Nephron (organoid): Measurements from ENCODE around the gene CFAP20DC.

ENCODE experiments used
- H3K27ac Mint-ChIP-seq, 3 experiments: 2 replicates each; pipeline ENCODE4 v1.8.0; 2020; ENCODE audit warnings: mixed read lengths in 3 of 3, mild to moderate bottlenecking in 2 of 3, moderate library complexity in 1 of 3
- H3K27me3 Mint-ChIP-seq: 2 replicates; pipeline ENCODE4 v1.8.0; 2021; ENCODE audit warnings: low read depth, mild to moderate bottlenecking, moderate library complexity, mixed read lengths
- H3K36me3 Mint-ChIP-seq: 2 replicates; pipeline ENCODE4 v1.8.0; 2020; ENCODE audit warnings: low read depth, mixed read lengths
- H3K4me1 Mint-ChIP-seq: 2 replicates; pipeline ENCODE4 v1.8.0; 2020; ENCODE audit warnings: mixed read lengths
- H3K4me3 Mint-ChIP-seq, 3 experiments: 2 replicates each; pipeline ENCODE4 v1.8.0; 2020; ENCODE audit warnings: mild to moderate bottlenecking in 3 of 3, mixed read lengths in 3 of 3, moderate library complexity in 2 of 3
- H3K9me3 Mint-ChIP-seq: 2 replicates; pipeline ENCODE4 v1.8.0; 2020; ENCODE audit warnings: mixed read lengths
- CTCF ChIP-seq, 3 experiments: fragments of 200-600 bp; sonication (generic); IDR thresholded peaks; one replicate each; pipeline ENCODE4 v1.5.0; 2021; ENCODE audit warnings: antibody characterized with exemption in 3 of 3; ENCODE audit not compliant: unreplicated experiment in 3 of 3

Gene CFAP20DC

GRCh38 chr3:58991623-58992022, 58.2 kb downstream of the CFAP20DC start:
- H3K27me3 Mint-ChIP-seq: no peaks in the 10 kb centered on the region
- H3K27ac Mint-ChIP-seq: no peak overlapping the region
- TF ChIP-seq CTCF (IDR thresholded peaks at IDR 0.05; ENCODE audit: unreplicated experiment in 3 of 3): no peak
- no peaks in the 10 kb centered on the region for H3K4me1 Mint-ChIP-seq
- no peaks in the 10 kb centered on the region for H3K36me3 Mint-ChIP-seq
- H3K9me3 Mint-ChIP-seq: no peaks in the 10 kb centered on the region
- no peak overlapping the region for H3K4me3 Mint-ChIP-seq

GRCh38 chr3:58991026-58991425, 58.8 kb downstream of the CFAP20DC start:
- H3K4me1 Mint-ChIP-seq: no peaks in the 10 kb centered on the region
- no peaks in the 10 kb centered on the region for H3K27me3 Mint-ChIP-seq
- no peaks in the 10 kb centered on the region for H3K36me3 Mint-ChIP-seq
- H3K4me3 Mint-ChIP-seq: no peak overlapping the region
- no peak for TF ChIP-seq CTCF (IDR thresholded peaks at IDR 0.05; ENCODE audit: unreplicated experiment in 3 of 3)
- peaks cover 1% of the 10 kb centered on the region for H3K9me3 Mint-ChIP-seq
- H3K27ac Mint-ChIP-seq: no peak overlapping the region

GRCh38 chr3:58989955-58990354, 59.9 kb downstream of the CFAP20DC start:
- H3K36me3 Mint-ChIP-seq: no peaks in the 10 kb centered on the region
- no peaks in the 10 kb centered on the region for H3K4me1 Mint-ChIP-seq
- H3K27ac Mint-ChIP-seq: no peak overlapping the region
- H3K4me3 Mint-ChIP-seq: no peak overlapping the region
- no peaks in the 10 kb centered on the region for H3K27me3 Mint-ChIP-seq
- no peak for TF ChIP-seq CTCF (IDR thresholded peaks at IDR 0.05; ENCODE audit: unreplicated experiment in 3 of 3)
- peaks cover 3% of the 10 kb centered on the region for H3K9me3 Mint-ChIP-seq

GRCh38 chr3:58989163-58989562, 60.7 kb downstream of the CFAP20DC start:
- H3K9me3 Mint-ChIP-seq: peaks cover 3% of the 10 kb centered on the region
- H3K36me3 Mint-ChIP-seq: no peaks in the 10 kb centered on the region
- H3K4me3 Mint-ChIP-seq: no peak overlapping the region
- no peak for TF ChIP-seq CTCF (IDR thresholded peaks at IDR 0.05; ENCODE audit: unreplicated experiment in 3 of 3)
- H3K4me1 Mint-ChIP-seq: no peaks in the 10 kb centered on the region
- H3K27me3 Mint-ChIP-seq: no peaks in the 10 kb centered on the region
- H3K27ac Mint-ChIP-seq: no peak overlapping the region

- H3K27me3 Mint-ChIP-seq: no peaks in the 10 kb centered on the region
- no peaks in the 10 kb centered on the region for H3K36me3 Mint-ChIP-seq
- peaks cover 7% of the 10 kb centered on the region for H3K9me3 Mint-ChIP-seq
- TF ChIP-seq CTCF (IDR thresholded peaks at IDR 0.05; ENCODE audit: unreplicated experiment in 3 of 3): no peak
- H3K27ac Mint-ChIP-seq: no peak overlapping the region
- peaks cover 6% of the 10 kb centered on the region for H3K4me1 Mint-ChIP-seq
- no peak overlapping the region for H3K4me3 Mint-ChIP-seq
Measured at GRCh38 chr3:58988041-58988440, 61.8 kb downstream of the CFAP20DC start.

GRCh38 chr3:58986654-58987053, 63.2 kb downstream of the CFAP20DC start:
- no peaks in the 10 kb centered on the region for H3K27me3 Mint-ChIP-seq
- no peak for TF ChIP-seq CTCF (IDR thresholded peaks at IDR 0.05; ENCODE audit: unreplicated experiment in 3 of 3)
- no peak overlapping the region for H3K4me3 Mint-ChIP-seq
- peaks cover 9% of the 10 kb centered on the region for H3K9me3 Mint-ChIP-seq
- no peak overlapping the region for H3K27ac Mint-ChIP-seq
- no peaks in the 10 kb centered on the region for H3K36me3 Mint-ChIP-seq
- peaks cover 12% of the 10 kb centered on the region for H3K4me1 Mint-ChIP-seq
